Fibroblast of gingiva (primary cell): ENCODE results near the gene RBM42.

Experiments used
- DNase-seq: peaks from one replicate; pipeline ENCODE4 v3.0.0-alpha.2; 2011; ENCODE audit warnings: low read depth

RBM42 gene

GRCh38 chr19:35621708-35622107, 7.1 kb upstream of the RBM42 start:
- no peak for DNase-seq

DNA sequence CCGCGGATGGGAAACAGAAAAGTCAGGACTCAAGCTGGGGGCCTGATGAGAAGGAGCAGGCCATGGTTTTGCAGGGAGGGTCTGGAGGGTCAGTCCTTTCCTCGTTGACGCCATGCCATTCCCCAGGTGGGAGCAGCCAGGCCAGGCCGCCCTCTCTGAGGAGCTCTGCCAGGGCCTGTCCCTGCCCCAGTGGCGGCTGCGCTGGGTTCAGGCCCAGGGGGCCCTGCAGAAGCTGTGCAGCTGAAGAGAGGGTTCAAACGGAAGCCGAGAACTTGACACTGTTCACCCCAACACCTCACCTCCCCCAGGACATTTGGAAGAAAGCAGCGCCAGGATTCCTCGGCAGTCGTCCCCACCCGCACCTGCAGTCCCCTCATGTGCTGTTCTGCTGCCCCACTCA, 6.1 kb upstream of the RBM42 start:
- no peak for DNase-seq

DNA sequence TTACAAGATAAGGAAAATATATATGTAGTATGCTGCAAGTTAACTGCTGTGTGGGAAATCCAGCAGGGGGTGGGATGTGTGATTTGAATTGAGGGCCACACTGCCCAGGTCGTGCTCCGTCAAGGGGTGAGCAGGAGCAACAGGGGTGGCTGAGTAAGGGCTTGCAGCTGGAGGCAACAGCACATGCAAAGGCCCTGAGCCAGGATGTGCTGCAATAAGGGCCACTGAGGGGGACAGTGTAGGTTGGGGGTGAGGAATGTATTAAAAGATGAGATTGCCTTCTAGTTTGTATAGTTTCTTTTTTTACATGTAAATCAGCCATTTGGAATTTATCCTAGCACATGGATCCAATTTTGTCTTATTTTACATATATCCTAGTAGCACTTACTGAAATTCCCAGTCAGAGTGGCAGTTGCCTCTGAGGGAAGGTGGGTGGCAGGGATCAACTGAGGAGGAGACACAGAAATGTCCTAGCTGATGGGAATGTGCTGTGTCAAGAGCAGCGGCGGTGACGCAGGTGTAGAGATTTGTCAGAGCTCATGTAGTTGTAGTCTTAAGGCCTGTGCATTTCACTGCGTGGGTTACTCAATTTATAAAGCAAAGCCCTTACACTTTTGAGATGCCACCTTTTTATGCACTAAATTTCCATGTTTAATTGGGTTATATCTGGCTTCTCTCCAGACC, 5.4 kb upstream of the RBM42 start:
- DNase-seq, result no peak

GRCh38 chr19:35628264-35628564, 622 bp upstream of the RBM42 start:
- DNase-seq, result no peak

- no peak for DNase-seq
These were observed 447 bp downstream of the RBM42 start for GRCh38 chr19:35629332-35629633.

DNA sequence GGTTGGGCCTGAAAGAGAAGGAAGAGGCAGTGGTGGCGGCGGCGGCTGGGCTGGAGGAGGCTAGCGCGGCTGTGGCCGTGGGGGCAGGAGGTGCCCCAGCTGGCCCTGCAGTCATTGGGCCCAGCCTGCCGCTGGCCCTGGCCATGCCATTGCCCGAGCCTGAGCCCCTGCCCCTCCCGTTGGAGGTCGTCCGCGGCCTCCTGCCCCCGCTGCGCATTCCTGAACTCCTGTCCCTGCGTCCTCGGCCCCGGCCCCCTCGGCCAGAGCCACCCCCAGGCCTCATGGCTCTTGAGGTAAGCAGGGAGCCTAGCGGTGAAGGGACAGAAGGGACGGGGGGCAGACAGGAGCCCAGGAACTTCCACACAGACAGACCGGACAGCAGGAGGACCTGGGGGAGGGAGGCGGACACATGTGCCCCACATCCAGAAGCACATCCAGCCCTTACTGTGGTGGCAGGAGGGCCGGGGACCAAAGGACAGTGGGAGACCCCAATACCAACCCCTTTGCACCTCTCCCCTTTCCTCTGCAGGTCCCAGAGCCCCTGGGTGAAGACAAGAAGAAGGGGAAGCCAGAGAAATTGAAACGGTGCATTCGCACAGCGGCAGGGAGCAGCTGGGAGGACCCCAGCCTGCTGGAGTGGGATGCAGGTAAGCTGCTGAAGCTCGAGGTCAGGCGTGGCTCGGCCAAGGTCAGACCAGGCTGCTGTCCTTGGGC, 5.0 kb downstream of the RBM42 start:
- DNase-seq, result no peak

- DNase-seq, result no peak
These were observed 7.8 kb downstream of the RBM42 start for GRCh38 chr19:35636651-35637050.

- no peak for DNase-seq
These were observed 8.3 kb downstream of the RBM42 start for GRCh38 chr19:35637165-35637564.

GRCh38 chr19:35639321-35639639, 10.4 kb downstream of the RBM42 start:
- no peak for DNase-seq

- DNase-seq, result no peak
These were observed 11.0 kb downstream of the RBM42 start for GRCh38 chr19:35639863-35640262.

GRCh38 chr19:35641515-35642151, 12.8 kb downstream of the RBM42 start, which contains the start of gene ETV2:
Gene ETV2 (plus strand): TSS chr19:35641745. CDS start chr19:35642461, 716 bp downstream.
- no peak for DNase-seq

GRCh38 chr19:35642312-35642711, 13.5 kb downstream of the RBM42 start:
- no peak for DNase-seq

- DNase-seq, result no peak
These were observed 14.0 kb downstream of the RBM42 start for GRCh38 chr19:35642798-35643254.

DNA sequence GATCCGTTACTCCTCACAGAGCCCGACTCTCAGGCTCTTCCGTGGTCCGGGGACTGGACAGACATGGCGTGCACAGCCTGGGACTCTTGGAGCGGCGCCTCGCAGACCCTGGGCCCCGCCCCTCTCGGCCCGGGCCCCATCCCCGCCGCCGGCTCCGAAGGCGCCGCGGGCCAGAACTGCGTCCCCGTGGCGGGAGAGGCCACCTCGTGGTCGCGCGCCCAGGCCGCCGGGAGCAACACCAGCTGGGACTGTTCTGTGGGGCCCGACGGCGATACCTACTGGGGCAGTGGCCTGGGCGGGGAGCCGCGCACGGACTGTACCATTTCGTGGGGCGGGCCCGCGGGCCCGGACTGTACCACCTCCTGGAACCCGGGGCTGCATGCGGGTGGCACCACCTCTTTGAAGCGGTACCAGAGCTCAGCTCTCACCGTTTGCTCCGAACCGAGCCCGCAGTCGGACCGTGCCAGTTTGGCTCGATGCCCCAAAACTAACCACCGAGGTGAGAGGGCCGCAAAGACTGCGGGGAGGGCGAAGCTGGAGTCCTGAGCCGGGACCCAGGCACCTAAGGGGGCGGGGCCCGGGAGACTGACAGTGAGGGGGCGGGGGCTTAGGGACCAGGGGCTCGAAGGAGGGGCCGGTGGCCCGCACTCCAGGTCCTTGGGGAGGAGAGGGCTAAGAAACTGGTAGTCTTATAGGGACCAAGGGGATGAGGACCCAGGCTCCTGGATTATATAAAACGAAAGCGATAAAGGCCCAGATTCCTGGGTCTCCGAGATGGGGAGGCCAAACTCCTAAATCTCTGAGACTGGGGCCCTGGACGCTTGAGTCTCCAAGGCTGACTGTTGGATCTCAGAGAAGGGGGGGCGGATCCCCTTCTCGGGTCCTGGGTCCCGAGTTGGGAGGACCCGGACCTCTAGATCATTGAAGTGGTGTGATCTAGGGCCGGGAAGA, 14.7 kb downstream of the RBM42 start:
- peak; percentile 76 for DNase-seq

DNA sequence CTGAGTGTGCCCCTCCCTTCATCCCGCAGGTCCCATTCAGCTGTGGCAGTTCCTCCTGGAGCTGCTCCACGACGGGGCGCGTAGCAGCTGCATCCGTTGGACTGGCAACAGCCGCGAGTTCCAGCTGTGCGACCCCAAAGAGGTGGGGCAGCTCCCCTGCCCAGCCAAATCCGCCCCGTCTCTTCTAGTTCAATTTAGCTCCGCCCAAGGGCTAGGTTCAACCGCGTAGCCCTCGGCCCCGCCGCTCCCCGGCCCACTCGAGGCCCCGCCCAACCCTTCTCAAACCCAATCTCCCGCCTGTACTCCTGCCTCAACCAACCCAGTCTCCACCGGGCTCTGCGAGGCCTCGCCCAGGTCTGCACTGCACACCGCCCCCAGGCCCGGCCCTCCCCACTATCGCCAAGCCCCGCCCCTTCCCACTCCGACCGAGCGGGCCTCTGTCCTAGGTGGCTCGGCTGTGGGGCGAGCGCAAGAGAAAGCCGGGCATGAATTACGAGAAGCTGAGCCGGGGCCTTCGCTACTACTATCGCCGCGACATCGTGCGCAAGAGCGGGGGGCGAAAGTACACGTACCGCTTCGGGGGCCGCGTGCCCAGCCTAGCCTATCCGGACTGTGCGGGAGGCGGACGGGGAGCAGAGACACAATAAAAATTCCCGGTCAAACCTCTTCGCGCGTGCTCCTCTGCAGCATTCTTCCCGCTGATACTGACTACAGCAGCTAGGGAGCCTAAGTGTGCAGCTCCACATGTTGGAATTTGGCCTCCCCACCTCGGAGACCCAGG, 15.6 kb downstream of the RBM42 start:
- peak; percentile 91 for DNase-seq

DNA sequence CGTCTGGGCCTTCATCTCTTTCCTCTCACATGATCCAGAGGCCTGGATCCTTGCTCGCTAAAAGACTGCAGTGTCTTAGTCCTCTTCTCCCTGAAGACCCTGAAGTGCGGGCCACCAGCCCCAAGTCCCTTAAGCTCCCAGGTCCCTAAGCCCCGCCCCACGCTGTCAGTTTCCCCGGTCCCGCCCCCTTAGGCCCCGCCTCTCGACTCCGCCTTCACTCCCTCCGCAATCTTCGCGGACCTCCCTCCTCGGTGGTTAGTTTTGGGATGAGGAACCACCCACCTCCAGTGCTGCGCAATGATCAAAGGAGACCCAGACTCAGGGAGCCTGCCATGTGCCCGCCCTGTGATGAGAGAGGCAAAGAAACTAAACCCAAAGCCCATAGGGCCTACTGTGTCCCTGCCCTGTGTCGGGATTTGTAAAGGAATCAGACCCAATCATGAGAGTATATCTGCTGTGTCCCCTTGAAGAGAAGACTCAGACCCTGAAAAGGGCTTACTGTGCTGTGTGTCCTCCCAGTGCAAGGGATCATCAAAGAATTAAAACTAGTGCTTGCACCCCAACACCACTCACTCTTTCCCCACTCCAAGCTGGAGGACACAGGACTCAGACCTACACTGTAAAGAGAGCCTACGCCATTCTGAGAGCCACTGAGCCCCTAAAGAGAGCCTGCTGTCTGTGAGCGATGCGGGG, 16.3 kb downstream of the RBM42 start:
- peak; percentile 44 for DNase-seq

DNA sequence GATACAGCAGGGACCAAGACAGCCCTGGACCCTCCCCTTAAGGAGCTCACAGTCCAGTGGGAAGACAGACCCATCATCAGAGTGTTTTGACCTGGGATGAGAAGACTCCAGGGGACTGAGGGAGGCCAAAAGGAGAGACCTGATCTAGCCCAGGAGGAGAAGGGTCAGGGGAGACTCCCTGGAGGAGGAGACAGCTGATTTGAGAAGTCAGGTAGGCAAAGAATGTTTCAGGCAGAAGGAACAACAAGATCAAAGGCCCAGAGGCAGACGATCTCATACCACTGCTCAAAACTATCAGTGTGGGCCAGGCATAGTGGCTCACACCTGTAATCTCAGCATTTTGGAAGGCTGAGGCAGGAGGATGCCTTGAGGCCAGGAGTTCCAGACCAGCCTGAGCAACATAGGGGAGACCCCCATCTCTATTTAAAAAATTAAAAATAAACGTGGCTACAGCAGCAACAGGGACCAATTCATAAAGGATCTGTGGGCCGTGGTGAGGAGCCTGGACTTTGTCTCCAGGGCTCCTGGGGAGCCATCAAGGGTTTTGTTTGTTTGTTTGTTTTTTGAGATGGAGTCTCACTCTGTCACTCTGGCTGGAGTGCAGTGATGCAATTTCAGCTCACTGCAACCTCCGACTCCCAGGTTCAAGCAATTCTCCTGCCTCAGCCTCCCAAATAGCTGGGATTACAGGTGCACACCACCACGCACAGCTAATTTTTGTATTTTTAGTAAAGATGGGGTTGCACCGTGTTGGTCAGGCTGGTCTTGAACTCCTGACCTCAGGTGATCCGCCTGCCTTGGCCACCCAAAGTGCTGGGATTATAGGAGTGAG, 17.1 kb downstream of the RBM42 start:
- no peak for DNase-seq

DNA sequence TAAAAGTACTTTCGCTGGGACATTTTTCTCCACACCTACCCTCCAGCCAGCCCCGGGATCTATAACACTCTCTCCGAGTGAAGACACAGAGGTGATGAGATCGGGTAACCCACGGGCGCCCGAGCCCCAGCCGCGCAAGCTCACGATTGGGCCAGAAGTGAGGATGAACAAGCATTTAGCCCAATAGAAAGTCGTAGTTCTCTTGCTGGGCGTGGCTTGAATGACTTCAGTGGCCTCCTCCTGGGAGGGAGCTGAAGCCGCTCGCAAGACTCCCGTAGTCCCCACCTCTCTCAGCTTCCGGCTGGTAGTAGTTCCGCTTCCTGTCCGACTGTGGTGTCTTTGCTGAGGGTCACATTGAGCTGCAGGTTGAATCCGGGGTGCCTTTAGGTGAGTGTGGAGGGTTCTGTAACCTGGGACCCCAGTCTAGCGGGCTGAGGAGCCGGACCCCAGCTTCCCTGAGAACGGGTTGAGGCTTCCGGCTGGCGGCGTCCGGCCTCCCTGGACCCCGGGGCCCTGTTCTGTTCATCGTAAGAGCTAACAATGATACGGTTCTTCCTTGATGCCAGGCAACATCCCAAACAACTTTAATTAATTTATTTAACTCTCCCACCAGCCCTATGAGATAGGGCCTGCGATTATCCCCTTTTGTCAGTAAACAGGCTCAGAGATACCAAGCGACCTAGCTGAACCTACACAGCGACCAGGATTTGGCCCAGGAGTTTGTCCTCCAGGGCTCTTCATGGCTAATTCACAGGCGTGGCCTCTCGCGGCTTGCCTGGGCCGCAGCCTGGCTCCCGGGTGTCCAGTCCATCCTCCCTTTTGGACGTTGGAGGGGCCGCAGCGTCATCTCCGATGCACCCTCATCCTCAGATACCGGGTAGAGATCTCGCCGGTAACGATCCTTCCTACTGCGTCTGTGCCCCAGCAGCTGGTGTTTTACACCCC, 19.5 kb downstream of the RBM42 start, which contains the start of gene COX6B1:
Gene COX6B1 (plus strand): TSS at position 307 of the 945 bp plus-strand sequence. CDS start 2,921 bp downstream, outside the sequence.
- DNase-seq, result peak; percentile 96

- no peak for DNase-seq
These were observed 21.7 kb downstream of the RBM42 start for GRCh38 chr19:35650581-35650980.
